ENCODE measurements around the gene SP140L. TPM values are rescaled to one million over a fixed set of nuclear protein-coding genes. Genes with fewer than 3 reads are reported as not detected.
"Not testable (repeated sequence)": the region's sequence is repeated elsewhere in the genome, so short reads cannot be mapped to it uniquely, and the experiment has no call there.

The SP140L gene
- total RNA-seq, 1 donor from 2014 or later = 0.47 TPM

DNA sequence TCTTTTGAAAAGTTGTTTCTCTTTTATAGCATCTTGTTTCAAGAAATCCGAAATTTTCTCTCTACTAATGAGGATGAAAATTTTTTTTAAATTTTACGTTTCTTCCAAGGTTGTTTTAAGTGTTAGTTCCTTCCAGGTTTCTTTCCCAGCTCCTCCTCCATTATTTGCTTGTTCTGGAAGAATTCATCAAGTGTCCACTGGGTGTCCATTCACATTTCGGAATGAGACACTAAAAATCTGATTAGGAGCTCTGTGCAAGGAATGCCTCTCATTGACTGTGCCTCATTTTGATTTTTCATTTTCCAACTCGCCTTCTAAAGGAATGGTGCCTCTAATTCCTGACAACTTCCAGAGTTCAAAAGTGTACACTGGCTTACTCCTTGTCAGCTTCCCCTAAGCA, 95.2 kb downstream of the SP140L start:
- DNase-seq = no peak

DNA sequence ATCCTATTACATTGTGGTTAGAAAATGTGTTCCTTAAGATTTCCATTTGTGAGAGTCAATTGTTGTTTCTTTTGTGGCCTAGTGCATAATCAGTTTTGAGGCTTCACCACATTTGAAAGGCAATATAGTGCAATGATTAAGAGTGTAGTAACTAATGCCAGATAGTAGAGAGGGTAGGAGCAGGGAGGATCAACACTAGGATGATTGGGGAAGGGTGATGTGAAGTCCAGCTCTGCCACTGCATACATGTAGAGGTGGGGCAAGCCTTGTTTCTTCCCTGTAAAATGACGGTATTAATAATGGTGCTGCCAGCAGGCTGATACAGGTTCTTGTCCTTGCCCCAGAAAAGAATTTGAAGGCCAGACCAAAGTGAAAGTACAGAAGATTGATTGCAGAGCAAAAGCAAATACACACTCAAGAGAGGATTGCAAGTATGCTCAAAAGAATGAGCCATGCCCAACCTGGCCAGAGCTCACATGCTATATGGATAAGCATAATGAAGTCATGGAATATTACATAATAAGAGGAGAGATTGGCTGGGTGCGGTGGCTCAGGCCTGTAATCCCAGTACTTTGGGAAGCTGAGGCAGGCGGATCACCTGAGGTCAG, 97.0 kb downstream of the SP140L start:
- no peak for DNase-seq

DNA sequence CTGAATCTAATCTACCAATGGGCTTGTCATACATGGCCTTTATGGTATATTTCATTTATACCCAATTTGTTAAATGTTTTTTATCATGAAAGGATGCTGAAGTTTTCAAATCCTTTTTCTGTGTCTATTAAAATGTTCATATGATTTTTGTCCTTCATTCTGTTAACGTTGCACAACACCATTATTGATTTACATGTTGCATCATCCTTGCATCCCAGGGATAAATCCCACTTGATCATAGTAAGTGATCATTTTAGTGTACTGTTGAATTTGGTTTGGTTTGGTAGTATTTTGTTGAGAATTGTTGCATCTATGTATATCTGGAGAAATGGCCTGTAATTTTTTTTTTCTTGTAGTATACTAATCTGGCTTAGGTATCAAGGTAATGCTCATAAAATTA, 98.4 kb downstream of the SP140L start:
- no peak for DNase-seq

DNA sequence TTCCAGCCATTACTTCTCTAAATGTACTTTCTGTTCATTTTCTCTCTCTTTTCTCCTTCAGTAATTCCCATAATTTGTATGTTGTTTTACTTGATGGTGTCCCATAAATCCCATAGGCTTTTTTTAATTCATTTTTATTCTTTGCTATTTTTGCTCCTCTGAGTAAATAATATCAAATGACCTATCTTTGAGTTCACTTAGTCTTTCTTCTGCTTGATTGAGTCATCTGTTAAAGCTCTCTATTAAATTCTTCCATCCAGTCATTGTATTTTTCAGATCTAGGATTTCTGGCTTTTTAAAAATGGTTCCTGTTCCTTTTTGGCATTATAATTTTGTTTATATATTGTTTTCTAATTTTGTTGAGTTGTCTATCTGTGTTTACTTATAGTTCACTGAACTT, 102.5 kb downstream of the SP140L start:
- DNase-seq = no peak

- DNase-seq = no peak
Observed at GRCh38 chr2:230430957-230431910, 104.2 kb downstream of the SP140L start.

GRCh38 chr2:230434677-230435324, 107.8 kb downstream of the SP140L start:
- DNase-seq = no peak

DNA sequence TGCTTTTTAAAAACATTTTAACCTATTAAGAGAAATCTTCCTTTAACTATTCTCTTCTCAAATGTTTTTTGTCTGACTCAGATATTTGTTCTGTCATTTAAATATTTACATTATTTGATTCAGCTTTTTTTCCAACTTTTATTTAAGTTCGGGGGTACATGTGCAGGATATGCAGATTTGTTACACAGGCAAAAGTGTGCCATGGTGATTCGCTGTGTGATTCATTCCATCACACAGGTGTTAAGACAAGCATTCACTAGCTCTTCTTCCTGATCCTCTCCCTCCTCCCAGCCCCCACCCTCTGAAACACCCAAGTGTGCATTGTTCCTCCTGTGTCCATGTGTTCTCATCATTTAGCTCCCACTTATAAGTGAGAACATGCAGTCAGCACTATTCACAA, 108.4 kb downstream of the SP140L start:
- DNase-seq = no peak

DNA sequence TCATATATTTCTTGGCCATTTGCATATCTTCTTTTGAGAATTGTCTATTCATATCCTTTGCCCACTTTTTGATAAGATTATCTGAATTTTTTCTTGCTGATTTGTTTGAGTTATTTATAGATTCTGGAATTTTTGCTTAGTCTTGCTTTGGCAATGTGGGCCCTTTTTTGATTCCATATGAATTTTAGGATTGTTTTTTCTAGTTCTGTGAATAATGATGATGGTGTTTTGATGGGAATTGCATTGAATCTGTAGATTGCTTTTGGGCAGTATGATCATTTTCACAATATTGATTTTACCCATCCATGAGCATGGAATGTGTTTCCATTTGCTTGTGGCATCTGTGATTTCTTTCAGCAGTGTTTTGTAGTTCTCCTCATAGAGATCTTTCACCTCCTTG, 112.1 kb downstream of the SP140L start:
- not testable (repeated sequence) for DNase-seq

DNA sequence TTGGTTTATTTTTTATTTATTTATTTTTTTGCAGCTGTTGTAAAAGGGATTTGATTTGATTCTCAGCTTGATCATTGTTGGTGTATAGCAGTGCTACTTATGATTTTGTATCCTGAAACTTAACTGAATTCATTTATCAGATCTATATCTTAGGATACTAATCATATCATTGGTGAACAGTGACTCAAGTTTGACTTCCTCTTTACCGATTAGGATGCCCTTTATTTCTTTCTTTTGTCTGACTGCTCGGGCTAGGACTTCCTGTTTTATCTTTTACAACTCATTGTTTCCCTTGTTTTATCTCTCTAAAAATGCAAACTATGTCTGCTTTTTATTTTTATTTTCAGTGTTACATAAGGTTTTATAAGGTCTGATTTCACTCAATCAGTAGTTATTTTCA, 112.6 kb downstream of the SP140L start:
- no peak for DNase-seq

DNA sequence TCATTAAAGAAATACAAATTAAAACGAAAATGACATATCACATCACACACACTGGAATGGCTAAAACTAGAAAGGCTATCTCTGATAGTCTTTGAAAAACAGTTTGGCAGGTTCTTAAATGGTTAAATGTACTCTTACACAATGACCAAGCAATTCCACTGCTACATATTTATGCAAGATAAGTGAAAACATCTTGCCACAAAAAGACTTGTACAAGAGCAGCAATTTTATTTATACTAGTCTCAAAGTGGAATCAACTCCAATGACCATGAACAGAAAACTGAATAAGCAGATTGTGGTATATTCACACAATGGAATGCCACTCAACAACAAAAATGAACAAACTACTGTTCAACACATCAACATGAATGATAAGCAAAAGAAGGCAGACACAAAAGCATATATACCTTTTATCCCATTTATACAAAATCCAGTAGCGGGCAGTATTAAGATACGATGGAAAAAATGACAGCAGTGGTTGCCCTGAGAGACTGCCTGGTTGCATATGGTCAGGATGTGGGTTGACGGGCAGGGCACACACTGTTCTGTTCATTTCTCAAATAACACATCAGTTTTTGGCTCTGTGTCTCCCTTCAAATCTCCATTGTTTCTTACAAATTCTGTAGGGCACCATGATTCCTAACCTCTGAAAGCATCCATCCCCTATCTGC, 114.4 kb downstream of the SP140L start:
- DNase-seq = no peak

- DNase-seq = no peak
Observed at GRCh38 chr2:230443541-230443940, 116.5 kb downstream of the SP140L start.

DNA sequence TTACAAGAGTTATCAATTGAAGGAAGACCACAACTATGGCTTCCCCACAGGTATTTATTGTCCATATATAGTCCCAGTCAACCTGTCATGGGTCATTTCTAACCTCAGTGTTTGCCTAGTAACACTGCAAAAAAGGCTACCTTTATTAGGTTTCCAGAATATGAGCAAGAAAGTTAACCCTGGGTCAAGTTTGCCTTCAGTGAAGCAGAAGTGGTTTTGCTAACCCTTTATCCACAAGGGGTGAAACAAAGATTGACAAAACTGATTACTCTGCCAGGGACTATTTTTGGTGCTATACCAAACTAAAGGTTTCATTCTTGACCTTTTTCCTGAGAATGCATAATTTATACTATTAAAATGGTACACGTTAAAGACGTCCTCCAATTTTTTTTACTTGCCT, 117.8 kb downstream of the SP140L start:
- DNase-seq = no peak

DNA sequence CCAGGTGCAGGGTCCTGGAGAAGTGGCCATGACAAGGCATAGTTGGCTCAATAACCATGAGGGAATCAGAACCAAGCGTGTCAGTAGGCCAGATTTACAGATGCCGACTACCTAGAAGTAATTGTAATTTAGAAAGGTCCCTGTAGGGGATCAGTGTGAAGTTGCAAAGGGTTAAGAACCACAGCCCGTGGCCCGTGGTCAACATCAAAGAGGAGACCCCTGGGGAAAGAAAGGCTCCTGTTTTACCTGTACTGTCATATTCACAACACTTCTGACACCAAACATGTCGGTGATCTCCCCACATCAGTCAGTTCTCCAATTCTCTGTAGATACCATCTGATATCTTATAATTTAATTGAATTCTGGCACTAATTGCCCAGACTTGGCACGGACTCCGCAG, 120.0 kb downstream of the SP140L start:
- no peak for DNase-seq

DNA sequence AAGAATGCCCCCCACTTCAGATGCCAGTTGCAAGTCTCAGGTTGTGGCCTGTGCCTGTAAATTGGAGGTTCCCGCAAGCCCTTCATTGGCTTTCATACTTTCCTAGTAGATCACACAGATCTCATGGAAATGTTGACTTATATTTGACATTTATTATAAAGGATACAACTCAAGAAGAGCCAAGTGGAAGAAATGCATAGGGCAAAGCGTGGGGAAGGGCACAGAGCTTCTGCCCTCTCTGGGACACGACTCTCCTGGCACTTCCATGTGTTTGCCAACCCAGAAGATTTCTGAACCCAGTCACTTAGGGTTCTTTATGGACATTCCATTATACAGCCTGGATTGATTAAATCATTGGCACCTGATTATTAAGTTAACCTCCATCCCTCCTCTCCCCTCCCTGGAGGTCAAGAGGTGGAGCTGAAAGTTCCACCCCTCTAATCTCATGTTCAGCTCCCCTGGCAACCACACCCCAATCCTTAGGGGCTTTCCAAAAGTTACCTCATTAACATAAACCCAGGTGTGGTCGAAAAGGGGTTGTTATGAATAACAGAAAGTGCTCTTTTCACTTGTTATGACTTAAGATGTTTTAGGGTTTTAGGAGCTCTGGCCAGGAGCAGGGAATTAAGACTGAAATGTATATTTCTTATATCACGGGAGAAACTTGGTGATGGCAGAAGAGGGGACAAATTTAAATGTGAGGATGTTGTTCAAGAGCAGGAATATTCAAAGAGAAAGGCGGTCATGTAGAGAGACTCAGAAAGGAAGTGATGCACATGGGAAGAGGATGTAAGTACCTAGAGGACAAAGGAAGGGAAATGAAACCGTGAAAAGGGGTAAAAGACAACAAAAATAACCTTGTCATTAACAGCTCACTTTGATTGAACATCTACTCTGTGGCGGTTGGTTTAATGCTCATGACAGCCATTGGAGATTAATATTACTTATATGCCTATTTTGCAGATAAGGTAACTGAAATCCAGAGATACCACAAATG, 120.8 kb downstream of the SP140L start:
- no peak for DNase-seq

- DNase-seq = no peak
Observed at GRCh38 chr2:230449901-230450467, 123.0 kb downstream of the SP140L start.

DNA sequence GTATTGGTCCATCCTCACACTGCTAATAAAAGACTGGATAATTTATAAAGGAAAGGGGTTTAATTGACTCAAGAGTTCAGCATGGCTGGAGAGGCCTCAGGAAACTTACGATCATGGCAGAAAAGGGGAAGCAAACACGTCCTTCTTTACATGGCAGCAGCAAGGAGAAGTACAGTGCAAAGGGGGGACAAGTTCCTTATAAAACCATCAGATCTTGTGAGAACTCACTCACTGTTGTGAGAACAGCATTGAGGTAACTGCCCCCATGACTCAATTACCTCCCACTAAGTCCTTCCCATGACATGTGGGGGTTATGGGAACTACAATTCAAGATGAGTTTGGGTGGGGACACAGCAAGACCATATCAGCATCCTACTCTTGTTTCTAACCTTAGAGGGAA, 126.0 kb downstream of the SP140L start:
- no peak for DNase-seq

Other genes starting within 250 kb of the SP140L start
- 1.2 TPM for gene SP110, start 107.2 kb upstream of the SP140L start, total RNA-seq
- 1.1 TPM for gene SP140, start 101.5 kb upstream of the SP140L start, total RNA-seq
- 4.8 TPM for gene SP100, start 89.0 kb downstream of the SP140L start, total RNA-seq

Data from occipital lobe (tissue), 2 donors.